BJ (cell line): Measurements from ENCODE around the gene CSTF1. TPM values are rescaled to one million over a fixed set of nuclear protein-coding genes. Genes with fewer than 3 reads are reported as not detected.
A peak's percentile ranks its signal among the peaks of the same experiment; 100 is the strongest.

Experiments used
- CTCF ChIA-PET: fragments of 350-600 bp; formaldehyde crosslinking; extraction: SDS; loops from one replicate; lab custom pipeline; 2021; ENCODE audit warnings: antibody characterized with exemption, inconsistent platforms; lab: Yijun Ruan, JAX
- POLR2A ChIA-PET: fragments of 300-600 bp; sonication (Branson Sonifier 250); formaldehyde crosslinking; extraction: SDS; loops from one replicate; lab custom pipeline; 2021; ENCODE audit warnings: antibody characterized with exemption; lab: Charles Lee
- DNase-seq: peaks from one replicate; pipeline ENCODE4 v3.0.0-alpha.2; 2011; ENCODE audit warnings: low read depth
- H3K27me3 ChIP-seq: 2 replicates; pipeline ENCODE4 v1.6.0; 2011; ENCODE audit warnings: low read length; ENCODE audit not compliant: control insufficient read depth, insufficient read depth
- H3K36me3 ChIP-seq: 2 replicates; pipeline ENCODE4 v1.5.1; 2011; ENCODE audit warnings: low read length; ENCODE audit not compliant: control insufficient read depth, insufficient read depth
- H3K4me3 ChIP-seq: 2 replicates; pipeline ENCODE4 v1.5.1; 2011; ENCODE audit warnings: low read depth, mild to moderate bottlenecking, control low read depth, low read length
- polyA plus RNA-seq: library from polyadenylated mRNA; depleted of rRNA; stranded (reverse); fragments of >200 nt; gene quantifications from 2 replicates; pipeline ENCODE4 v1.2.3, GENCODE V29; 2011
- TF ChIP-seq, protein P1 (sequence below): IDR thresholded peaks from 2 replicates; pipeline ENCODE4 v1.5.1; 2011; ENCODE audit warnings: low read depth, mild to moderate bottlenecking, control low read depth, inconsistent platforms, low read length, moderate library complexity; ENCODE audit not compliant: insufficient read depth

The CSTF1 gene
- polyA plus RNA-seq, 1 experiment, result 59.5 TPM

DNA sequence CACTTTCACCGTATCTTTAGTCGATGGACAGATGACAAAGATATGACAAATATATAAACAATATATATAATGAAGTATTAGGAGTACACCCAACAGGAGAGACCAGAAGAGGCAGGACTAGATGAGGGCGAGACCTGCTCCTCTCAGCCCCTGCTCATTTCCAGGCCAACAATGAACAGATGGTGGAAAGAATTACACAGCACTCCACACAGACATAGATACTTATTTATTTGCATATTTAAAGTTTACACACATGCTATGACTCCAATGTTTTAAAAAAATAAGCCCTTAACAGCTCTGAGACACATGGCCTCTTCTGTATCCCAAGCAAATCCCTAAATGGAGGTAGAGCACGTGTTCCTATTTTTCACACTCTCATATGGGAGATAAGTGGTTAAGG, 23.3 kb upstream of the CSTF1 start:
- H3K4me3 ChIP-seq, result no peak overlapping the region
- H3K36me3 ChIP-seq, result peaks cover 4% of the 10 kb centered on the region
- DNase-seq, result no peak
- ChIA-PET CTCF (no interaction called here), POLR2A (no interaction called here)
- TF ChIP-seq, protein P1, sequence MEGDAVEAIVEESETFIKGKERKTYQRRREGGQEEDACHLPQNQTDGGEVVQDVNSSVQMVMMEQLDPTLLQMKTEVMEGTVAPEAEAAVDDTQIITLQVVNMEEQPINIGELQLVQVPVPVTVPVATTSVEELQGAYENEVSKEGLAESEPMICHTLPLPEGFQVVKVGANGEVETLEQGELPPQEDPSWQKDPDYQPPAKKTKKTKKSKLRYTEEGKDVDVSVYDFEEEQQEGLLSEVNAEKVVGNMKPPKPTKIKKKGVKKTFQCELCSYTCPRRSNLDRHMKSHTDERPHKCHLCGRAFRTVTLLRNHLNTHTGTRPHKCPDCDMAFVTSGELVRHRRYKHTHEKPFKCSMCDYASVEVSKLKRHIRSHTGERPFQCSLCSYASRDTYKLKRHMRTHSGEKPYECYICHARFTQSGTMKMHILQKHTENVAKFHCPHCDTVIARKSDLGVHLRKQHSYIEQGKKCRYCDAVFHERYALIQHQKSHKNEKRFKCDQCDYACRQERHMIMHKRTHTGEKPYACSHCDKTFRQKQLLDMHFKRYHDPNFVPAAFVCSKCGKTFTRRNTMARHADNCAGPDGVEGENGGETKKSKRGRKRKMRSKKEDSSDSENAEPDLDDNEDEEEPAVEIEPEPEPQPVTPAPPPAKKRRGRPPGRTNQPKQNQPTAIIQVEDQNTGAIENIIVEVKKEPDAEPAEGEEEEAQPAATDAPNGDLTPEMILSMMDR, result no peak
- no peaks in the 10 kb centered on the region for H3K27me3 ChIP-seq

DNA sequence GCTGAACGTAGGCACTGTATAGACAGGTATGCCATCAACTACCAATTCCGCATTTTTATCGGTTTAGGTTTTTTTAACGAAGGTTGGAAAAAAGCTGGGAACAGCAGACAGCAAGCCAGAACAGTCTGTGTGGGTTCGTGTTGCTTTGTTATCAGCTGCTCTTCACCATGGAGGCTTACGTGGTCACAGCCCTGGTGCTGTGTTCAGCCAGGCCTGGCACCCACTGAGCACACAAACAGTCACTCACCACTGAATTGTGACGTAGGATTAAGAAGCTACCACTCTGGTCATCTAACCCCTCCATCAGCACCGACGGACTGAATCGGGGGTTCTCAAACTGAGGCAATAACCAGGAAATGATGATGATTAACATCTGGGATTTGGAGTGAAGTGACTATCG, 20.5 kb upstream of the CSTF1 start:
- H3K36me3 ChIP-seq, result peaks cover 1% of the 10 kb centered on the region; the same call in 1 of the 2 replicates
- no peak overlapping the region for H3K4me3 ChIP-seq
- no peak for DNase-seq
- TF ChIP-seq, protein P1, result no peak
- CTCF ChIA-PET, result interaction anchor here (1.2 to 1.5 kb wide), 2 partner anchors 13 to 28 kb away, joined by 3 read pairs; partner anchors contain the start of gene FAM210B
- H3K27me3 ChIP-seq, result no peaks in the 10 kb centered on the region
- POLR2A ChIA-PET, result interaction anchor here (0.6 kb wide), 1 partner anchor 10 kb away, joined by 6 read pairs; no protein-coding TSS in a partner anchor

- no peaks in the 10 kb centered on the region for H3K27me3 ChIP-seq
- H3K36me3 ChIP-seq, result peaks cover 1% of the 10 kb centered on the region; the same call in 1 of the 2 replicates
- DNase-seq, result no peak
- TF ChIP-seq, protein P1, result no peak
- ChIA-PET POLR2A (no interaction called here), CTCF (interaction anchor here (0.7 to 1.2 kb wide), 2 partner anchors 10 to 14 kb away, joined by 3 read pairs; partner anchors contain the start of gene FAM210B)
- H3K4me3 ChIP-seq, result no peak overlapping the region
Measured at GRCh38 chr20:56372850-56373249, 19.6 kb upstream of the CSTF1 start.

DNA sequence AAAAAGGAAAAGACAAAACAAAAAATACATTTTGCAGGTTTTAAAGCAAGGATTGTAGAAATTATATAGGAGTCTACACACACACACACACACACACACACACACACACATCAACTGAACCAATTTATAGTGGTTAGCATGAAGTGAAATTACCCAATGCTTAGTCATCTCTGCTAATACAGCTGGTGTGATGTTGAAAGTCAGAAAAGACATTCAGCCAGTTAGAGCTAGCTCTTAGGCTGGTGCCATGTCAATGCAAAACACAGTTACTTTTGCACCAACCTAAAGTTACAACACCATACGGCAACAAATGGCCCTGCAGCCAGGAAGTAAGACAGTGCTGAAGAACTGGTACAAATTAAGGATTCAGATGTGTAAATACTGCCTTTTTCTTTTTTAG, 18.5 kb upstream of the CSTF1 start:
- CTCF ChIA-PET, result interaction anchor here (0.7 kb wide), 2 partner anchors 14 to 24 kb away, joined by 3 to 4 read pairs; no protein-coding TSS in a partner anchor
- Histone ChIP-seq H3K27me3 (no peaks in the 10 kb centered on the region), H3K4me3 (no peak overlapping the region), H3K36me3 (peaks cover 1% of the 10 kb centered on the region; the same call in 1 of the 2 replicates)
- TF ChIP-seq, protein P1, result no peak
- POLR2A ChIA-PET, result interaction anchor here (0.6 to 0.7 kb wide), 2 partner anchors 19 to 44 kb away, joined by 7 to 8 read pairs; no protein-coding TSS in a partner anchor
- DNase-seq, result peak; percentile 68

DNA sequence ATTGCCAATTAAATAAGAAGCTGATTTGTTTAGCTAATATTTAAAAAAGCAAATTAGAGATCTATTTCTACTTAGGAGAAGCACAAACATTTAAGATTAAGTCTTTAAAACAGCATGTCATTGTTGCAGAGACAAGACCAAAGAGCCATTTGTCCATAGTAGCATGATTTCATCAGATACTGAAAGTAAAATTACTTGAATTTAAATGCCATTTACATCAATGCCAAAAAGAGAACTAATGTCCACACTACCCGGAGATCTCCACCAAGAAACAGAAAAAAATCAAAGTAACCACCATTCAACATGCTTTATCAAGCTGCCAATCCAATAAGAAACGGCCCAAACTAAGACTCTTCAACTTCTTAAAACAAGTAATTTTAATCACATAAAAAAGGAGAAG, 16.1 kb upstream of the CSTF1 start:
- DNase-seq, result no peak
- POLR2A ChIA-PET, result no interaction called here
- Histone ChIP-seq H3K4me3 (no peak overlapping the region), H3K27me3 (no peaks in the 10 kb centered on the region), H3K36me3 (no peaks in the 10 kb centered on the region)
- TF ChIP-seq, protein P1, result no peak
- CTCF ChIA-PET, result no interaction called here
